ENCODE measurements around the gene SNX9. TPM values are rescaled to one million over a fixed set of nuclear protein-coding genes. Genes with fewer than 3 reads are reported as not detected.

Gene SNX9
- total RNA-seq, 6 donors from 2014 or later: 13.6 to 31.6 (median 19.0) TPM

GRCh38 chr6:157887892-157888291 is 64.8 kb downstream of the SNX9 start:
- Histone ChIP-seq H3K9me3 (no peaks in the 10 kb centered on the region), H3K27me3 (no peaks in the 10 kb centered on the region), H3K36me3 (peaks cover 0 to 14% (median 0%) of the 10 kb centered on the region in 4 donors), H3K4me1 (peaks cover 0 to 4% (median 0%) of the 10 kb centered on the region in 4 donors), H3K27ac (no peak overlapping the region), H3K4me3 (no peak overlapping the region)
- ATAC-seq (ENCODE audit: low FRiP score in 2 of 2) (no peak), DNase-seq (no peak)
- TF ChIP-seq CTCF (IDR thresholded peaks at IDR 0.05): no peak
- no peak for TF ChIP-seq POLR2AphosphoS5 (IDR thresholded peaks at IDR 0.05)
- TF ChIP-seq POLR2A (IDR thresholded peaks at IDR 0.05): no peak
- no peak for TF ChIP-seq EP300 (IDR thresholded peaks at IDR 0.05)
- WGBS, 2 donors: 91 to 96% methylated on average over 4 of the region's 4 CpGs

- peaks cover 0 to 4% (median 0%) of the 10 kb centered on the region in 4 donors for H3K4me1 ChIP-seq
- TF ChIP-seq POLR2A (IDR thresholded peaks at IDR 0.05) (no peak), EP300 (IDR thresholded peaks at IDR 0.05) (no peak), CTCF (IDR thresholded peaks at IDR 0.05) (no peak), POLR2AphosphoS5 (IDR thresholded peaks at IDR 0.05) (no peak)
- WGBS, 2 donors: 78 to 84% methylated on average over 9 of the region's 9 CpGs
- no peak overlapping the region for H3K27ac ChIP-seq
- ATAC-seq (ENCODE audit: low FRiP score in 2 of 2): no peak
- no peak overlapping the region for H3K4me3 ChIP-seq
- DNase-seq: no peak
- H3K27me3 ChIP-seq: no peaks in the 10 kb centered on the region
- no peaks in the 10 kb centered on the region for H3K9me3 ChIP-seq
- H3K36me3 ChIP-seq: peaks cover 0 to 10% (median under 1%) of the 10 kb centered on the region in 4 donors
Measured at GRCh38 chr6:157891544-157892362, 68.7 kb downstream of the SNX9 start.

- Histone ChIP-seq H3K4me3 (no peak overlapping the region), H3K4me1 (peaks cover 0 to 4% (median 0%) of the 10 kb centered on the region in 4 donors), H3K36me3 (peaks cover 0 to 15% (median 7%) of the 10 kb centered on the region in 4 donors), H3K27ac (no peak overlapping the region), H3K27me3 (no peaks in the 10 kb centered on the region), H3K9me3 (no peaks in the 10 kb centered on the region)
- ATAC-seq (ENCODE audit: low FRiP score in 2 of 2) (no peak), DNase-seq (no peak)
- no peak for TF ChIP-seq POLR2A (IDR thresholded peaks at IDR 0.05)
- TF ChIP-seq POLR2AphosphoS5 (IDR thresholded peaks at IDR 0.05): no peak
- TF ChIP-seq CTCF (IDR thresholded peaks at IDR 0.05): no peak
- TF ChIP-seq EP300 (IDR thresholded peaks at IDR 0.05): no peak
- WGBS, 2 donors: 85 to 87% methylated on average over 5 of the region's 5 CpGs
Measured at GRCh38 chr6:157892363-157892877, 69.4 kb downstream of the SNX9 start.

GRCh38 chr6:157893238-157893637 is 70.2 kb downstream of the SNX9 start:
- peaks cover 0 to 4% (median 0%) of the 10 kb centered on the region in 4 donors for H3K4me1 ChIP-seq
- H3K4me3 ChIP-seq: no peak overlapping the region
- H3K36me3 ChIP-seq: peaks cover 0 to 16% (median 10%) of the 10 kb centered on the region in 4 donors
- 93 to 94% methylated on average over 4 of the region's 4 CpGs for WGBS, 2 donors
- DNase-seq (no peak), ATAC-seq (ENCODE audit: low FRiP score in 2 of 2) (no peak)
- H3K27me3 ChIP-seq: no peaks in the 10 kb centered on the region
- no peak overlapping the region for H3K27ac ChIP-seq
- TF ChIP-seq EP300 (IDR thresholded peaks at IDR 0.05) (no peak), CTCF (IDR thresholded peaks at IDR 0.05) (no peak), POLR2AphosphoS5 (IDR thresholded peaks at IDR 0.05) (no peak), POLR2A (IDR thresholded peaks at IDR 0.05) (no peak)
- H3K9me3 ChIP-seq: no peaks in the 10 kb centered on the region

Data from upper lobe of left lung (tissue), 6 donors.